ENCODE results near the gene IRF2BPL.

IRF2BPL gene

DNA sequence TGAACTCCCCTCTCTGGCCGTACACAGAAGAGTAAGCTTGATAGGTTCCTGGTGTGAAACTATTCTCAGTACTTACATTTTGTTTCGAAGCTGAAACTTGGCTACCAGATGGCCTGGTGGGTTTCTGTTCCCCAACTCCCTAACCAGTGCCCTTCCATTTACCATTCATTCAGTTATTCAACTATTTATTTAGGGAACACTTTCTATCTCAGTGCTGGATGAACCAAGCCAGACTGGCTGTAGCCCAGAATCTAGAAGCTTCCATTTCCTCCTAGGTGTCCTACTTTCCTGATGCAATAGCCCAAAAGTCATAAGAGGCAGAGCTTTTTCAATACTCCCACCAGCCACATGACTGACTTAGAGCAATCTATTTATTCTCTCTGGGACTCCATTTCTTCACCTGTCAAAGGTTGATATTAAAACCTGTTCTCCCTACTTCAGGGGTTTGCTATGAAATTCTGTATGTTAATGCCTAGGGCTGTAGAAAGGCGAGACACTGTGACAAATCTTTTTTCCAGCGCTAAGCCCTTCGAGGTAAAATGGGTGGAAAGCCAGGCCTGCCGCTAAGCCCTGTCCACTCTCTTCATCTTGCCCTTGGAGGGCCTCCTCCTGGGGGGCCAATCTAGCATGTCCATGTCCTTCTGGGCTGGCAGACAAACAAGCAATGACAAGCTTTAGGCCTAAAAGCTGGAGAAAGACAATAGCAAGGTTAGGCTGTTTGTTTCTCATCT lies 8.1 kb upstream of the IRF2BPL start:
- DNase-seq (ENCODE audit: low spot score), result no peak
- in situ Hi-C loops (cut with MboI; ENCODE audit: low sequenced_read_pairs, unreplicated experiment), result no loop called here
- TF ChIP-seq, protein P1, sequence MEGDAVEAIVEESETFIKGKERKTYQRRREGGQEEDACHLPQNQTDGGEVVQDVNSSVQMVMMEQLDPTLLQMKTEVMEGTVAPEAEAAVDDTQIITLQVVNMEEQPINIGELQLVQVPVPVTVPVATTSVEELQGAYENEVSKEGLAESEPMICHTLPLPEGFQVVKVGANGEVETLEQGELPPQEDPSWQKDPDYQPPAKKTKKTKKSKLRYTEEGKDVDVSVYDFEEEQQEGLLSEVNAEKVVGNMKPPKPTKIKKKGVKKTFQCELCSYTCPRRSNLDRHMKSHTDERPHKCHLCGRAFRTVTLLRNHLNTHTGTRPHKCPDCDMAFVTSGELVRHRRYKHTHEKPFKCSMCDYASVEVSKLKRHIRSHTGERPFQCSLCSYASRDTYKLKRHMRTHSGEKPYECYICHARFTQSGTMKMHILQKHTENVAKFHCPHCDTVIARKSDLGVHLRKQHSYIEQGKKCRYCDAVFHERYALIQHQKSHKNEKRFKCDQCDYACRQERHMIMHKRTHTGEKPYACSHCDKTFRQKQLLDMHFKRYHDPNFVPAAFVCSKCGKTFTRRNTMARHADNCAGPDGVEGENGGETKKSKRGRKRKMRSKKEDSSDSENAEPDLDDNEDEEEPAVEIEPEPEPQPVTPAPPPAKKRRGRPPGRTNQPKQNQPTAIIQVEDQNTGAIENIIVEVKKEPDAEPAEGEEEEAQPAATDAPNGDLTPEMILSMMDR (IDR thresholded peaks at IDR 0.05; ENCODE audit: borderline replicate concordance, control extremely low read depth, extremely low read depth, insufficient read depth, missing control alignments), result no peak

DNA sequence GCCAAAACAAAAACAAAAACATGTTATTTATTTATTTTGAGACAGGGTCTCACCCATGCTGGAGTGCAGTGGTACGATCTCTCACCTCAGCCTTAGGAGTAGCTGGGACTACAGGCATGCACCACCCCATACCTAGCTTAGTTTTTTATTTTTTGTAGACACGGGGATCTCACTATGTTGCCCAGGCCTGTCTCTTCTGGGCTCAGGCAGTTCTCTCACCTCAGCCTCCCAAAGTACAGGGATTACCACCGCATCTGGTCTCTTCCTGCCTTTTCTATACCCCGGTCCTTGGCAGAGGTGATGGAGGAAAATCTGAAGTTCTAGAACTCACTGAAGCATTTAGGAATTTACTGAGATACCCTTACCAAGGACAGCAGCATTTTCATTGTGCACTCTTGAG lies 6.8 kb upstream of the IRF2BPL start:
- in situ Hi-C loops (cut with MboI; ENCODE audit: low sequenced_read_pairs, unreplicated experiment), result no loop called here
- TF ChIP-seq, protein P1 (IDR thresholded peaks at IDR 0.05; ENCODE audit: borderline replicate concordance, control extremely low read depth, extremely low read depth, insufficient read depth, missing control alignments), result no peak
- DNase-seq (ENCODE audit: low spot score), result no peak

DNA sequence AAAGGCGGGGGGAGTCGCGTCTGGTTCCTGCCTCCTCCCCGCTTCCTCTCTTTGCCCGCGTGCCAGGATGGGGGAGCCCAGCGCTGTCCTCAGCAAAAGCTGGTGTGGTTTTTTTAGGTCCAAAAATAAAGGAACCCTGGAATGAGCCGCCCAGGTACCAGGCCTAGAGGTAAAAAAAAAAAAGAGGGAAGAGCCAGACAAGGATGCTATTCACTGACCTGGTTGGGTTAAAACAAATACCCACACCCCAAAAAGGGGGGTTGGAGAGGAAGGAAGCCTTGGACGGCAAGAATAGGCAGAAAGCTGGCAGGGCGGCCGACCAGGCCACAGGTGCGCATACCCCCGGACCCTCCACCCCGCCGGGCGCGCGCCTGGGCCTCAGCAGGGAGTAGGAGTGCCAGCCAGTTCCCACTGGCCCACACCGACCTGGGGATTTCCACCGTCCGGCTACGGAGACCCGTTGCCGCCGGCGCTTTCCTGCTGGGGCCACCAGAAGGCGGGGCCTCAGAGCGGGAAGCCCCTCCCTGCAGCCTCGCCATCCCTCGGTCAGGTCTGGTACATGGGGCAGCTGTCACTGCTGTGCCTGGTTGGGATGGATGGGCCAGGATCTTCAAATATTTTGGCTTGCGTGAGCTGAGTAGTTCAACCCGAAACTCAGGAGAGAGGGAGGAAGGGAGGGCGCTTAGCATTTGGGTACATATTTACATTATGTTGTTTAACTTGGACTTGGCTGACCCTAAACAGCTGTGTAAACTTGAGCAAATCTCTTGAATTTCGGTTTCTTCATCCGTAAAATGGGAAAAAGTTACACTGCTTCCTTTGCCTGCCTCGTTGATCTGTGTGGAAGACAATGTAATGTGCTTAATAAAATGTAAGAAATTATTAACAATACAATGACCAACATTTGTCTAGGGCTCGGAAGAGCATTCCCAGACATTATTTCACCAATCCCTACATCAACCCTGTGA lies 5.4 kb upstream of the IRF2BPL start:
- in situ Hi-C loops (cut with MboI; ENCODE audit: low sequenced_read_pairs, unreplicated experiment), result no loop called here
- DNase-seq (ENCODE audit: low spot score), result peak; percentile 88
- TF ChIP-seq, protein P1 (IDR thresholded peaks at IDR 0.05; ENCODE audit: borderline replicate concordance, control extremely low read depth, extremely low read depth, insufficient read depth, missing control alignments), result no peak

DNA sequence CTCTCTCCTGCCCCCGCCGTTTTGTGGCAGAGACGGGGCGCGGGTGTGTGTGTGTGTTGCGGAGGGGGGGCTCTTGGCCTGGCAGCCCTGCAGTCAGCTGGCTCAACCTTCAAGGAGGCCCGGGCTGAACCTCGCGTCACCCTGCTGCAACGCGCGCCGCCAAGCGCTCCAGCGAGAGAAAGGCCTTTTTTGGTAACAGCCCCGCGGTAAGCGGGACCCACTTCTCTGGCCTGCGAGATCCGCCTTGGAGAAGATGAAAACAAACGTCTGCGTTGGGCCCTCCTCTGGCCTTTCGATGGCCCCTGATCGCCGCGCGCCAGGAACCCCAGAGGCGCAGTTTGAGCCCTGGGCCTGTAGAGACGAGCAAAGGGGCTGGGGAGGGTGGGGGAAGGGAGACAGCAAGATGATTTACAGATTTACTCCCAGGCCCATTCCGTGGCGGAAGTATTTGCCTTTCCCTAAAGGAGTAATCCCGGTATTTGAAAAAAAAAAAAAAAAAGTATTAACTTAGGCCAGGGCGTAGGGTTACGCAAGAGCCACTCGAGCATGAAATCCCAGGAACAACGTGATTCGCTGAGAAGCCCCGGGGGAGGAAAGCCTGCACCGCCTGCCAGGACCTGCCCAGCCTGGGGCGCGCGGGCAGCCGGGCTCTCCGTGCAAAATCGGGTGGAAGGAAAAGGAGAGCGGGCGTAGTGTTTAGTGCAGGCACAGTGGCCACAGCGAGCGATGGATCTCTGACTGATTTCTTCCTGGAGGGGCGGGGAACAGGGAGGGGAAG lies 4.5 kb upstream of the IRF2BPL start:
- TF ChIP-seq, protein P1 (IDR thresholded peaks at IDR 0.05; ENCODE audit: borderline replicate concordance, control extremely low read depth, extremely low read depth, insufficient read depth, missing control alignments), result no peak
- in situ Hi-C loops (cut with MboI; ENCODE audit: low sequenced_read_pairs, unreplicated experiment), result no loop called here
- DNase-seq (ENCODE audit: low spot score), result peak; percentile 83

DNA sequence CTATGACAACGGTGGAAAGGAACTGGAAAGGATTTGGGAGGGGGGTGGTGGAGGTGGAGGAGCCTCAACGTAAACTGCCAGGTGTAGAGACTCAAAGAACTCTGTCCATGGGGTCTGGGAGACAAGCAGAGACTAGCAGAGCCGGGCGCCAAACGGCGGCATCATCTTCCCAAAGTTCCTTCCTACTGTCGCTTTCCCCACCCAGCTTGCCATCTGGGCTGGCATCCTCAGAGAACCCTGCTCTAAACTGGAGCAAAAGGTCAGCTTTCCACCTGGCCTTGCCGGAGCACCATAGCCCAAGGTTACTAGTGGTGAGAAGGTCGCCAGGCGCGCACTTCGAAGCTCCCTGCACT lies 4.0 kb upstream of the IRF2BPL start:
- TF ChIP-seq, protein P1 (IDR thresholded peaks at IDR 0.05; ENCODE audit: borderline replicate concordance, control extremely low read depth, extremely low read depth, insufficient read depth, missing control alignments), result no peak
- no peak for DNase-seq (ENCODE audit: low spot score)
- in situ Hi-C loops (cut with MboI; ENCODE audit: low sequenced_read_pairs, unreplicated experiment), result no loop called here

Measured in GM13976 (cell line).